Smooth muscle cell (in vitro differentiated cells): ENCODE data around the gene UGT1A6. TPM values are rescaled to one million over a fixed set of nuclear protein-coding genes. Genes with fewer than 3 reads are reported as not detected.
"Not testable (repeated sequence)": the region's sequence is repeated elsewhere in the genome, so short reads cannot be mapped to it uniquely, and the experiment has no call there.

Source experiments
- DNase-seq: peaks from one replicate; lab custom pipeline; 2025; ENCODE audit not compliant: unreplicated experiment; lab: John Stamatoyannopoulos, UW
- H2AFZ ChIP-seq: fragments of 200-600 bp; sonication (generic); 2 replicates; pipeline ENCODE4 v1.6.0; 2016; ENCODE audit warnings: antibody characterized with exemption, low read depth, mild to moderate bottlenecking
- H3F3A ChIP-seq: fragments of 200-600 bp; sonication (generic); 2 replicates; pipeline ENCODE4 v1.6.0; 2017; ENCODE audit warnings: antibody characterized with exemption, low read depth
- H3K27ac ChIP-seq: fragments of 200-600 bp; sonication (generic); 2 replicates; pipeline ENCODE4 v1.5.1; 2016; ENCODE audit warnings: low read depth, mild to moderate bottlenecking
- H3K27me3 ChIP-seq: fragments of 200-600 bp; sonication (generic); 2 replicates; pipeline ENCODE4 v1.6.1; 2016; ENCODE audit warnings: low read depth, mild to moderate bottlenecking
- H3K36me3 ChIP-seq: fragments of 200-600 bp; sonication (generic); 2 replicates; pipeline ENCODE4 v1.5.1; 2016; ENCODE audit warnings: low read depth
- H3K4me1 ChIP-seq: fragments of 200-600 bp; sonication (generic); 2 replicates; pipeline ENCODE4 v1.5.1; 2016; ENCODE audit warnings: low read depth
- H3K4me2 ChIP-seq: fragments of 200-600 bp; sonication (generic); 2 replicates; pipeline ENCODE4 v1.6.0; 2016; ENCODE audit warnings: mild to moderate bottlenecking
- H3K4me3 ChIP-seq: fragments of 200-600 bp; sonication (generic); 2 replicates; pipeline ENCODE4 v1.5.1; 2016; ENCODE audit warnings: mild to moderate bottlenecking
- H3K79me2 ChIP-seq: fragments of 200-600 bp; sonication (generic); 2 replicates; pipeline ENCODE4 v1.6.0; 2016; ENCODE audit warnings: low read depth, mild to moderate bottlenecking
- H3K9ac ChIP-seq: fragments of 200-600 bp; sonication (generic); 2 replicates; pipeline ENCODE4 v1.6.0; 2016; ENCODE audit warnings: low read depth
- H3K9me3 ChIP-seq: fragments of 200-600 bp; sonication (generic); replicated peaks from 2 replicates; pipeline ENCODE4 v1.5.1; 2016; ENCODE audit warnings: low read depth
- H4K20me1 ChIP-seq: fragments of 200-600 bp; sonication (generic); 2 replicates; pipeline ENCODE4 v1.6.0; 2016; ENCODE audit warnings: low read depth
- WGBS: methylation state at CpG from one replicate; pipeline ENCODE4 v1.1.7; 2016; ENCODE audit warnings: low lambda C conversion rate; 5-methylcytosine and 5-hydroxymethylcytosine counted together
- polyA plus RNA-seq: library from polyadenylated mRNA; unstranded; fragments of >200 nt; fragmentation: Nextera tagmentation; extraction: Ambion mirVana; gene quantifications from 2 replicates; pipeline ENCODE4 v1.2.1, GENCODE V29; 2016
- total RNA-seq: library from RNA; depleted of rRNA; stranded (reverse); fragments of >200 nt; gene quantifications from 2 replicates; pipeline ENCODE4 v1.2.3, GENCODE V29; 2014
- TF ChIP-seq, protein P1 (sequence below): fragments of 200-600 bp; sonication (generic); IDR thresholded peaks from 2 replicates; pipeline ENCODE4 v1.5.1; 2017; ENCODE audit warnings: borderline replicate concordance, mild to moderate bottlenecking, antibody characterized with exemption; ENCODE audit not compliant: insufficient read depth, poor library complexity, severe bottlenecking

The UGT1A6 gene
- total RNA-seq (0.63 TPM in 1 of 2 replicates, not detected in the other), polyA plus RNA-seq (not detected in 2 replicates)

DNA sequence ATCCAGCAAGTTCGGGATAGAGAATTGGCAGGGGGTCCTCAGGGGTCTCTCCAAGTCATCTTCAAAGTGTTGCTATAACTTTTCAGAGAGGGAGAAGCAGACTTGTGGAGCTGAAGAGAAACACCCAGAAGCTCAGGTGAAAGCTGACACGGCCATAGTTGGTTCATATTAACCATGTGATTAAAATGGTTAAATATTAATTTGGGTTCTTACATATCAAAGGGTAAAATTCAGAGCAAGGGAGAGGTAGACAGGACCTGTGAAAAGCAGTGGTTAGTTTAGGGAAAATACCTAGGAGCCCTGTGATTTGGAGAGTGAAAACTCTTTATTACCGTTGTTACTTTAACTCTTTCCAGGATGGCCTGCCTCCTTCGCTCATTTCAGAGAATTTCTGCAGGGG is at the start of gene UGT1A6:
Gene UGT1A6, plus strand, starts transcription at position 243 of the 400 bp plus-strand sequence. Its CDS starts 115 bp downstream, at position 358.
- TF ChIP-seq, protein P1, sequence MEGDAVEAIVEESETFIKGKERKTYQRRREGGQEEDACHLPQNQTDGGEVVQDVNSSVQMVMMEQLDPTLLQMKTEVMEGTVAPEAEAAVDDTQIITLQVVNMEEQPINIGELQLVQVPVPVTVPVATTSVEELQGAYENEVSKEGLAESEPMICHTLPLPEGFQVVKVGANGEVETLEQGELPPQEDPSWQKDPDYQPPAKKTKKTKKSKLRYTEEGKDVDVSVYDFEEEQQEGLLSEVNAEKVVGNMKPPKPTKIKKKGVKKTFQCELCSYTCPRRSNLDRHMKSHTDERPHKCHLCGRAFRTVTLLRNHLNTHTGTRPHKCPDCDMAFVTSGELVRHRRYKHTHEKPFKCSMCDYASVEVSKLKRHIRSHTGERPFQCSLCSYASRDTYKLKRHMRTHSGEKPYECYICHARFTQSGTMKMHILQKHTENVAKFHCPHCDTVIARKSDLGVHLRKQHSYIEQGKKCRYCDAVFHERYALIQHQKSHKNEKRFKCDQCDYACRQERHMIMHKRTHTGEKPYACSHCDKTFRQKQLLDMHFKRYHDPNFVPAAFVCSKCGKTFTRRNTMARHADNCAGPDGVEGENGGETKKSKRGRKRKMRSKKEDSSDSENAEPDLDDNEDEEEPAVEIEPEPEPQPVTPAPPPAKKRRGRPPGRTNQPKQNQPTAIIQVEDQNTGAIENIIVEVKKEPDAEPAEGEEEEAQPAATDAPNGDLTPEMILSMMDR: no peak
- no peaks in the 10 kb centered on the region for H3F3A ChIP-seq
- no peaks in the 10 kb centered on the region for H3K4me1 ChIP-seq
- no peaks in the 10 kb centered on the region for H4K20me1 ChIP-seq
- no peak within 1 kb of the TSS for H3K4me2 ChIP-seq
- H3K4me3 ChIP-seq: no peak within 1 kb of the TSS
- 94% methylated on average over 4 of the region's 4 CpGs for WGBS
- no peak within 1 kb of the TSS for H3K27ac ChIP-seq
- no peak within 1 kb of the TSS for H2AFZ ChIP-seq
- no peaks in the 10 kb centered on the region for H3K27me3 ChIP-seq
- DNase-seq: no peak
- H3K36me3 ChIP-seq: no peaks in the 10 kb centered on the region
- no peaks in the 10 kb centered on the region for H3K79me2 ChIP-seq
- H3K9ac ChIP-seq: no peak within 1 kb of the TSS
- no peaks in the 10 kb centered on the region for H3K9me3 ChIP-seq

DNA sequence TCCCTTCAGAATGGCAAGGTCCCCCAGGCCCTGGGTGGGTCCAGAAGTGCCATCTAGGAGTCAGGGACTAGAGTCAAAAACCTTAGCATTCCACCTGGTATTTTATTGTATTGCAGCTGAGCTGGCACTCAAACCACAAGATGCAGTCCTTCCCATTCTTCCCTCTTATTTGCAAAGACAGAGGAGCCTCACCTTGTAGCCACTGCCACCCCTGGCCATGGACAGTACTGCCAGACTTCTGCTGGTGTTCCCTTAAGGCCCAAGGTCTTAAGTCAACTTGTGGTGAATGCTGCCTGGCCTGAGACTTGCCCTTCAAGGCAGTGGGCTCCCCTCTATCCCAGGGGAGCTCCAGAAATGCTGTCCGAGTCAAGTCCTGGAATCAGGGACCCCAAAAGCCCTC is 49.6 kb upstream of the UGT1A6 start:
- H3K27me3 ChIP-seq: no peaks in the 10 kb centered on the region
- H3F3A ChIP-seq: no peaks in the 10 kb centered on the region
- H3K9ac ChIP-seq: no peak overlapping the region
- no peaks in the 10 kb centered on the region for H3K4me1 ChIP-seq
- no peak overlapping the region for H3K4me2 ChIP-seq
- H3K27ac ChIP-seq: no peak overlapping the region
- H3K4me3 ChIP-seq: no peak overlapping the region
- no peaks in the 10 kb centered on the region for H4K20me1 ChIP-seq
- TF ChIP-seq, protein P1: no peak
- 82% methylated on average over 1 of the region's 1 CpG for WGBS
- no peak overlapping the region for H2AFZ ChIP-seq
- H3K36me3 ChIP-seq: no peaks in the 10 kb centered on the region
- no peak for DNase-seq
- no peaks in the 10 kb centered on the region for H3K9me3 ChIP-seq
- H3K79me2 ChIP-seq: no peaks in the 10 kb centered on the region

DNA sequence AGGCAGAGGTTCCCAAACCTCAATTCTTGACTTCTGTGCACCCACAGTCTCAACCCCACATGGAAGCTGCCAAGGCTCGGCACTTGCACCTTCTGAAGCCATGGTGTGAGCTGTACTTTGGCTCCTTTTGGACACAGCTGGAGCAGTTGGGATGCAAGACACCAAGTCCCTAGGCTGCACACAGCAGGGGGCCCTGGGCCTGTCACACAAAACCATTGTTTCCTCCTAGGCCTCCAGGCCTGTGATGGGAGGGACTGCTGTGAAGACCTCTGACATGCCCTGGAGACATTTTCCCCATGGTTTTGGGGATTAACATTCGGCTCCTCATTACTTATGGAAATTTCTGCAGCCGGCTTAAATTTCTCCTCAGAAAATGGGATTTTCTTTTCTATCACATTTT is 46.7 kb upstream of the UGT1A6 start:
- H3K4me1 ChIP-seq, H3K9me3 ChIP-seq, H3K79me2 ChIP-seq, H3K4me3 ChIP-seq, DNase-seq, H3K27me3 ChIP-seq, H3K4me2 ChIP-seq, H3K27ac ChIP-seq, H3K9ac ChIP-seq, H3F3A ChIP-seq, H2AFZ ChIP-seq, H4K20me1 ChIP-seq, H3K36me3 ChIP-seq: not testable (repeated sequence)
- WGBS: 82% methylated on average over 3 of the region's 3 CpGs

DNA sequence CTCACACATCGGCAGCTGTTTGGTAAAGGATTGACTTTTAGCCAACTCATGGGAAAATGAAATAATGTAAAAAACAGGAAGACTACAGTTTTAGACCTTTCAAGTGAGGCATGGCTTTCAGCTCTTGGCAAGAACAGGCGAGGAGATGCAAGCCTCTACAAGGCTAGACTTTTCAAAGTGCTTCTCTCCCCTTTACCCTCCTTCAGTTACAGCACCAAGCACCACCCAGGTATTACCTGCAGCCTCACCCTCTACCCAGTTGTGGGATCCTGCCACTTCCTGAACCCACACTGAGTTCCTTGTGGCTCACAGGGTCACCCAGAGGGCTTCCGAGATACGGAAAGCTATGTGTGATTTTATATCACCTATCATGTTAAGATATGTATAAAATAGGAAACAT is 41.7 kb upstream of the UGT1A6 start:
- Histone ChIP-seq H3K79me2 (no peaks in the 10 kb centered on the region), H3K4me1 (no peaks in the 10 kb centered on the region), H3K4me2 (no peak overlapping the region), H2AFZ (no peak overlapping the region), H3K4me3 (no peak overlapping the region), H3F3A (no peaks in the 10 kb centered on the region), H3K27ac (no peak overlapping the region), H3K9ac (no peak overlapping the region), H3K36me3 (no peaks in the 10 kb centered on the region), H3K9me3 (no peaks in the 10 kb centered on the region), H3K27me3 (no peaks in the 10 kb centered on the region), H4K20me1 (no peaks in the 10 kb centered on the region)
- TF ChIP-seq, protein P1: no peak
- WGBS: 87% methylated on average over 4 of the region's 4 CpGs
- DNase-seq: no peak
